ENCODE results near the gene CFHR5.
"Not testable (repeated sequence)": the region's sequence is repeated elsewhere in the genome, so short reads cannot be mapped to it uniquely, and the experiment has no call there.

Gene CFHR5

DNA sequence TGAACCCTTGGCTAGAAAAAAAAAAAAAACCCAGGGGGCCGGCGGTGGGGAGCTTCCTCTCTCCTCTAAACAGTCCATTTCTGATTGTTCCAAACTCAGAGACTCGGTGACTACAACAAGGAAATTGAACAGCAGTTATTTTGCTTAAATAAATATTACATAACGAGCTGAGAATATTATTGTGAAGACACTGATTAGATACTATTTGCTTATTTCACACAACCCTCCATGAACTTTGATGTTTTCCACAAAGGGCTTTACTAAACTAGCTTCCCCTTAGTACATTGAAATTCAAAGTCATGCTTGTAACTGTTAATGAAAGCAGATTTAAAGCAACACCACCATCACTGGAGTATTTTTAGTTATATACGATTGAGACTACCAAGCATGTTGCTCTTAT, at the start of gene CFHR5:
Gene CFHR5 (plus strand): TSS at position 279 of the 400 bp plus-strand sequence. CDS start 109 bp downstream, at position 388.
- no peak for DNase-seq

DNA sequence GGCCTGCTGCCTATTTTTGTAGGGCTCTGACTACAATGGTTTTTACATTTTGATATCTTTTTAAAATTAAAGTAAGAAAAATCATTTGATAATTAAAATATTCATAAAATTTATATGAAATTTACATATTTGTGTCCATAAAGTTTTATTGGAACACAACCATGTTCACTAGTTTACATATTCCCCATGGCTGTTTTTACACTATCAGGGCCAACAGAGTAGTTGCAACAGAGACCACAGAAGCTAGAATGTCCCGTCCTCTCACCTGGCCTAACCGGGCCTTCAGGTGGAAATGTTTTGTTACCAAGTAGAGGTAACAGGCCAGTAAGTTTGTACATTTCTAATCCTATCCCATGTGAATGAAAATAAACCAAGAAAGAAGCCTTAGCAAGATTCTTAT, 44.5 kb upstream of the CFHR5 start:
- not testable (repeated sequence) for DNase-seq

DNA sequence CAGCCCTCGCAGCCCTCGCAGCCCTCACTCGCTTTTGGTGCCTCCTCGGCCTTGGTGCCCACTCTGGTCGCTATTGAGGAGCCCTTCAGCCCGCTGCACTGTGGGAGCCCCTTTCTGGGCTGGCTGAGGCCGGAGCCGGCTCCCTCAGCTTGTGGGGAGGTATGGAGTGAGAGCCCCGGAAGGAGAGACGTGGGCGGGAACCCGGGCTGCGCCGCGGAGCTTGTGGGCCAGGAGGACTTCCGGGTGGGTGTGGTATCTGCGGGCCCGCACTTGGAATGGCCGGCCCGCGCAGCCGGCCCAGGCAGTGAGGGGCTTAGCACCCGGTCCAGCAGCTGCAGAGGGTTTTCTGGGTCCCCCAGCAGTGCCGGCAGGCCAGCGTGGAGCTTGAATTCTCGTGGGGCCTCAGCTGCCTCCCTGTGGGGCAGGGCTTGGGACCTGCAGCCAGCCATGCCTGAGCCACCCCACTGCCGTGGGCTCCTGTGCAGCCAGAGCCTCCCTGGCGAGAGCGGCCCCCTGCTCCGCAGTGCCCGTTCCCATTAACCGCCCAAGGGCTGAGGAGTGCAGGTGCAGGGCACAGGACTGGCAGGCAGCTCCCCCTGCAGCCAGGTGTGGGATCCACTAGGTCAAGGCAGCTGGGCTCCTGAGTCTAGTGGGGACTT, 43.7 kb upstream of the CFHR5 start:
- no peak for DNase-seq

DNA sequence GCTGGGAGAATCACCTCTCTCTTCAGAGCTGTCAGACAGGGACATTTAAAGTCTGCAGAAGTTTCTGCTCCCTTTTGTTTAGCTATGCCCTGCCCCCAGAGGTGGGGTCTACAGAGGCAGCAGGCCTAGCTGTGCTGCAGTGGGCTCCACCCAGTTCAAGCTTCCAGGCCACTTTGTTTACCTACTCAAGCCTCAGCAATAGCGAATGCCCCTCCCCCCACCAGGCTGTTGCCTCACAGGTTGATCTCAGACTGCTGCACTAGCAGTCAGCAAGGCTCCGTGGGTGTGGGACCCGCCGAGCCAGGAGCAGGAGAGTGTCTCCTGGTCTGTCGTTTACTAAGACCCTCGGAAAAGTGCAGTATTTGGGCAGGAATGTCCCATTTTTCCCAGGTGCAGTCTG, 35.9 kb upstream of the CFHR5 start:
- not testable (repeated sequence) for DNase-seq

DNA sequence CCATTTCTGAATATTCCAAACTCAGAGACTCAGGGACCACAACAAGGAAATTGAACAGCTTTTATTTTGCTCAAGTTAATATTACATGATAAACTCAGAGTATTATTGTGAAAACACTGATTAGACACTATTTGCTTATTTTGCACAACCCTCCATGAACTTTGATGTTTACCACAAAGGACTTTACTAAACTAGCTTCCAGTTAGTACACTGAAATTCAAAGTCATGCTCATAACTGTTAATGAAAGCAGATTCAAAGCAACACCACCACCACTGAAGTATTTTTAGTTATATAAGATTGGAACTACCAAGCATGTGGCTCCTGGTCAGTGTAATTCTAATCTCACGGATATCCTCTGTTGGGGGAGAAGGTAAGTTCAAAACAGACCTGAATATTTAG, 33.8 kb upstream of the CFHR5 start, which contains the start of gene CFHR2:
Gene CFHR2 (plus strand): TSS at position 171 of the 400 bp plus-strand sequence. CDS start 143 bp downstream, at position 314.
- not testable (repeated sequence) for DNase-seq

DNA sequence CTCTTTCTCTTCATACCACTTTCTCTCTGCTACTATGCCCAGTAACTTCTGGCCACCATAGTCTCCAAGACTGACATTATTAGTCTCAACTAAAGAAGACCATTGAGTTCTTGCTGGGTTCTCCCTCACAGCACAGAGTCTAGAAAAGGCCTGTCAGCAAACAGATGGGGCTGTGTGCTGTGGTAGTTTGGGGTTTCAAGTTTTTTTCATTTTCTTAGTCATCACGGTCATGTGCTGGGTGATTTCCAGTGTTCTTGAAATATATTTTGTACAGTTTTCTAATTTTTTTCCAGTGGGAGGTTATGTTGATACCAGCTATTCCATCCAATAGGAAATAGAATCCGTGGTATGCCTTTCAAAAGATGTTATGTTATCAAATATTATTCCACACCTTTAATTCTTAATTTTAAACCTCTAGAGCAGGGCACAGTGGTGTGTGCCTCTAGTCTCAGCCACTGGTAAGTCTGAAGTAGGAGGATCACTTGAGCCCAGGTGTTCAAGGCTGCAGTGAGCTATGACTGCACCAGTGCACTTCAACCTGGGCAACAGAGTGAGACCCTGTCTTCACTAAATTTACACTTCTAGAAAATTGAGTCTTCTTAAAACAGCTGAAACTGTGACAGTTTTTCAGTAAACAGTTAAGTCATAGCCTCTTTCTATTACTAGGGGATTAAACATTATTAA, 25.5 kb upstream of the CFHR5 start:
- DNase-seq = no peak

DNA sequence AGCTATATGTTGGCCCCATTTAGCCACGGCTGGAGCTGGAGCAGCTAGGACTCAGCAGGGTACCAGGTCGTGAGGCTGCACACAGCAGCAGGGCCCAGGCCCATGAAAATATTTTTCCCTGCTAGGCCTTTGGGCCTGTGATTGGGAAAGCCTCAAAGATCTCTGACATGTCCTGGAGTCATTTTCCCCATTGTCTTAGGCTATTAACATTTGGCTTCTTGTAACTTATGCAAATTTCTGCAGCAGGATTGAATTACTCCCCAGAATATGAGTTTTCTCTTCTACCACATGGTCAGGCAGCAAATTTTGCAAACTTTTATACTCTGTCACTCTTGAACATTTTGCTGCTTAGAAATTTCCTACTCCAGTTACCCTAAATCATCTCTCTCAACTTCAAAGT, 22.6 kb upstream of the CFHR5 start:
- no peak for DNase-seq

DNA sequence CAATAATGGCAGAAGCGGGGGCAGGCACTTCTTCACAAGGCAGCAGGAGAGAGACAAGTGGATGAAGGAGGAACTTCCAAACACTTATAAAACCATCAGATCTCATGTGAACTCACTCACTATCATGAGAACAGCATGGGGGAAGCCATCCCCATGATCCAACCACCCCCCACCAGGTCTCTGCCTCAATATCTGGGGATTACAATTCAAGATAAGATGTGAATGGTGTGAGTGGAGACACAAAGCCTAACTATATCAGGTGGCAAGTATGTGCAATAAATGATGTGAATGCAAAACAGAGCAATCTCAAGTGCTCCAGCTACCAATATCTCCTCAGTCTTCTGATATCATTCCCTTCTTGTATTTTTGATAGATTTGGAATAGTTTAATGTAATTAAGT, 21.4 kb upstream of the CFHR5 start:
- no peak for DNase-seq

DNA sequence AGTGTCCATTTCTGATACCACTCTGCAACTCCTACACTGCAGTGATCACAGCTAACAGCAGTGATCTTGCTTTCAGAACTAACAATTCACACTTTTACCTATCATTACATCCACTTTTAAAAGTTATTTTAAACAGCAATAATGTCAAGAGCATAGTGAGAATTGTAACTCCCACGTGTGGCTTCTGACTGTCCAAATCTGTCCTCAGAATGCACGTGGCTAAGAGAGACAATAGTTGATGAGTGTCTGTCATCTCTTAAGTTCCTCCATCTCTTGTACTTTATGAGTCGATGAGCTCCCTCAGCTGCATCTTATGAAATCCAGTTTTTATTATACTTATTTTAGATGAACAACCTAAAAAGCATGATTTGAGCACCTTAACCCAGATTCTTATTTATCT, 16.5 kb upstream of the CFHR5 start:
- DNase-seq = no peak

DNA sequence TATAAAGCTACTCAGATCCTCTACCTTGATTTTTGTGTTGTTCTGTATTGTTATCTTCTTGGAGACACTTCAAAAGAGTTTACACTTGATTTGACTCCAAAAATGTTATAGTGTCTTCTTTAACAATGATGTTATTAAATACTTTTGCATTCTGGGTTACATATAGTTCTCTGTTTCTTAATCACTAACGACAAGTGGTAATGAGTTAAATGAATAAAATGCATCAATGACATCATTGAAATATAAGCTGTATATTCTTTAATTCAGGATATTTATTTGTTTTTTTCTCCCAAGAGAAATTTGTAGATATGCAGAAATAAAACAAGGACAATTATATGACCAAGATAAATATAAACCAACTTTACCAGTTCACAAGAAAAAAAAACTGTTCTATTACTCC, 7.2 kb upstream of the CFHR5 start:
- no peak for DNase-seq

DNA sequence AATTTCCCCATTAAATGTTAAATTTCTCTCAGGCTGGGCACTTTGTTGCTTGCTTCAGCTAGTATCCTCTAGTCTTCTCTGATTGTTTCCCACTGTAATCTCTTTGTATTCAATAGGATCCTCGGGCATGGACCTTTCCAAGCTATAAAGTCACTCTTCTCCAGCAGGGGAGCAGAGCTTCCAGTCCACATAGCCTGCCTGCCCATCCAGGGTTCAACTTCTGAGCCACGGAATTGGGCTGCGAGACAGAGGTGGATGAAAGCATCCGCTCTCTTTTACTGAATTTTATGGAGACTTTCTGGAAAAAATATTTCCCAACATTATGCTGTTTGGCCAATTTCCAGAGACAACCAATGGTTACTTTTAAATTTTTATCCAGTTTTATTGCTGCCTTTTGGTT, 1.1 kb upstream of the CFHR5 start:
- no peak for DNase-seq

DNA sequence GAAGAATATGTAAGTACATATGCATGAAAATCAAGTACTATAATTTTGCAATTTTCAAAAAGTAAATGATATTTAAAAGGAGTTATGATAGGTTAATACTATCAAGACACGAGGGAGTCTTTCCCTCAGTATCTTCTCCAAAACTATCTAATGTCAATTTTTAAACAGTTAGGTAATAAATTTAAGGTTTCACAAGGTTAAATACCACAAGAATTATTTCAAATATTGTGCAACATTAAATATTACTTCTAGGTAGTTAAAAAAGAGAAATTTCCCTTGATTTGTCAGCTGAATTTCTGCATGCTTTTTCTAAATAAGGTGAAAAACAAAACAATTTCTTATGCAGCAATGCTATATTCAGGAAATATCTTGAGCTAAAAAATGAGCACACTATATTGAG, 3.5 kb downstream of the CFHR5 start:
- no peak for DNase-seq

DNA sequence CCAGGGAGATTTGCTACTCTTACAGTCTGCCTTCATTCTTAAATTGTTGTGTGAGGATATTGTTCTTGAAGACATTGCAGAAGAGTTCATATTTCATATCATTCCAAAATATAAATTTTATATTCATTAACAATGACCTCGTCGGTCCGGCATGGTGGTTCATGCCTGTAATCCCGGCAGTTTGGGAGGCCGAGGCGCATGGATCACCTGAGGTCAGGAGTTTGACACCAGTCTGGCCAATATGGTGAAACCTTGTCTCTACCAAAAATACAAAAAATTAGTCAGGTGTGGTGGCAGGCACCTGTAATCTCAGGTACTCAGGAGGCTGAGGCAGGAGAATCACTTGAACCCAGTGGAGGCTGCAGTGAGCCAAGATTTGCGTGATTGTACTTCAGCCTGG, 4.9 kb downstream of the CFHR5 start:
- not testable (repeated sequence) for DNase-seq

DNA sequence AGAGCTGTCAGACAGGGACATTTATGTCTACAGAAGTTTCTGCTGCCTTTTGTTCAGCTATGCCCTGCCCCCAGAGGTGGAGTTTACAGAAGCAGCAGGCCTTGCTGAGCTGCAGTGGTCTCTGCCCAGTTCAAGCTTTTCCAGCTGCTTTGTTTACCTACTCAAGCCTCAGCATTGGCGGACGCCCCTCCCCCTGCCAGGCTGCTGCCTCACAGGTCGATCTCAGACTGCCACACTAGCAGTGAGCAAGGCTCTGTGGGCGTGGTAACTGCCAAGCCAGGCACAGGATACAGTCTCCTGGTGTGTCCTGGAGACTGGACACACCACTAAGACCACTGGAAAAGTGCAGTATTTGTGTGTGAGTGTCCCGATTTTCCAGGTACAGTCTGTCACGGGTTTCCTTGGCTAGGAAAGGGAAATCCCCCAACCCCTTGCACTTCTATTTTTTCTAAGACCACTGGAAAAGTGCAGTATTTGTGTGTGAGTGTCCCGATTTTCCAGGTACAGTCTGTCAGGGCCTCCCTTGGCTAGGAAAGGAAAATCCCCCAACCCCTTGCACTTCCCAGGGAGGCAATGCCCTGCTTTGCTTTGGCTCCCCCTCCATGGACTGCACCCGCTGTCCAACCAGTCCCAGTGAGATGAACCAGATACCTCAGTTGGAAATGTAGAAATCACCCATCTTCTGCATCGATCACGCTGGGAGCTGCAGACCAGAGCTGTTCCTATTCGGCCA, 14.7 kb downstream of the CFHR5 start:
- peak; percentile 92 for DNase-seq

DNA sequence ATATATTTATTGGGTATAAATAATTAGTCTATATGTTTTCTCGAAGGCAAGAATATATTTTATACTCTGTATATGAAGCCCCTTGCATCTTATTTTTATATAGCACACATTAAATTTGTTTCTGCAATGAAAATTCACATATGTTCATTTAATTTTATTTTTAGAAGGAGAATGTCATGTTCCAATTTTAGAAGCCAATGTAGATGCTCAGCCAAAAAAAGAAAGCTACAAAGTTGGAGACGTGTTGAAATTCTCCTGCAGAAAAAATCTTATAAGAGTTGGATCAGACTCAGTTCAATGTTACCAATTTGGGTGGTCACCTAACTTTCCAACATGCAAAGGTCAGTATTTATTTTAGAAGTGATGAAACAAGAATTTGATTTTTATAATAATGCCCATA, 16.6 kb downstream of the CFHR5 start:
- no peak for DNase-seq

DNA sequence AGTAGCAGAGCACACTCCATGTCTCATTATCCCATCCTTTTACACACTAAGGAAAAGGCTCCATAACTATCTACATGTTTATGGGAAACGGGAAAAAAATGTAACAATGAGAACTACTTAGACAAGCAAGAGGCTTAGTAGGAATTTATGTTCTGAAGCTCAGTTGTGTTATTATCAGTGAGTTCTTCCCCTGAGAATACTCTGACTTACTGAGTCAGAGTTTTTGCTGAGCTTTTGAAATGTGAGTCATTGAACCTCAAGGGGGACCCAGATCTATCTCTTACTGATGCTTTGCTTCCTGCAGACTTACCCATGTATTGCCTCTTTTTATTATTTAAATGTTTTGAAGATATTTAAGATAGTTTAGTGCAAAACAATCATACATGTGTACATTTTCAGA, 20.1 kb downstream of the CFHR5 start:
- no peak for DNase-seq

DNA sequence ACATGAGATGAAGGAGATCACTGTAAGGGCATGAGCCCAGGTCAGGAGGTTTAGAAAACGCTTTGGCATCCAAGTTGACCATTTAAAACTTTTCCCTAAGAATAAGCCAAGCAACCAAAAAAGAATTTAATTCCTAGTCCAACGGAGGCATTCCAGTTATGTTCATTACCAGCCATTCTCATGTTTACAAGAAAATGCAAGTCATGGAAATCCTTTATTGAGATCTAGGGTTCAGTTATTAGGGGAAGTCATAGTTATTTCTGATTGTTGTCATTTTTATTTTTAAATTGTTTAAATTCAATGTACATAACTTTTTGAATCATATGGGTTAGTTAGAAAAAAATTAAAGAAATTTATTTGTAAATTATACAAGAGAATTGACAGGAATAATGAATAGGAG, 24.5 kb downstream of the CFHR5 start:
- DNase-seq = no peak

DNA sequence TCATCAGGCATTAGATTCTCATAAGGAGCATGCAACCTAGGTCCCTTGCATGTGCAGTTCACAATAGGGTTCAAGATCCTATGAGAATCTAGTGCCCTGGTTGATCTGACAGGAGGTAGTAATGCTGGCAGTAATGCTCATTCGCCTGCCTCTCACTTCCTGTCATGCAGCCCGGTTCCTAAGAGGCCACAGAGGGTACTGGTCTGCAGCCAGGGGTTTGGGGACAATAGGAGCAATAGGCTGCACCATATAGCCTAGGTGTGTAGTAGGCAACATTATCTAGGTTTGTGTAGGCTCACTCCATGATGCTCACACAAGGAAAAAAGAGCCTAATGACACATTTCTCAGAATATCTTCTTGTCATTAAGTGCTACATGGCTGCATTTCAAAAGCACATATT, 25.8 kb downstream of the CFHR5 start:
- no peak for DNase-seq

DNA sequence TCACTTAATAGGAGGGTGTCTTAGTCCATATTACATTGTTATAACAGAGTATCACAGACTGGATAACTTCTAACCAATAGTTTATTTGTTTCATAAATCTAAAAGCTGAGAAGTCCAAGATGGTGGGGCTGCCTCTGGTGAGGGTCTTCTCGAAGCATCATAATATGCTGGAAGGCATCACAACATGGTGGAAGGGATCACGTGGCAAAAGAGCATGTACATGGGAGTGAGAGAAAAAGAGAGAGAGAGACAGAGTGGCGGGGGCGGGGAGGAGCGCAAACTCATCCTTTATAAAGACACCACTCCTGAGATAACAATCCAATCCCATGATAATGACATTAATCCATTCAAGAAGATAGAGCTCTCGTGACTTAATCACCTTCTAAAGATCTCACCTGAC, 31.5 kb downstream of the CFHR5 start:
- DNase-seq = no peak

DNA sequence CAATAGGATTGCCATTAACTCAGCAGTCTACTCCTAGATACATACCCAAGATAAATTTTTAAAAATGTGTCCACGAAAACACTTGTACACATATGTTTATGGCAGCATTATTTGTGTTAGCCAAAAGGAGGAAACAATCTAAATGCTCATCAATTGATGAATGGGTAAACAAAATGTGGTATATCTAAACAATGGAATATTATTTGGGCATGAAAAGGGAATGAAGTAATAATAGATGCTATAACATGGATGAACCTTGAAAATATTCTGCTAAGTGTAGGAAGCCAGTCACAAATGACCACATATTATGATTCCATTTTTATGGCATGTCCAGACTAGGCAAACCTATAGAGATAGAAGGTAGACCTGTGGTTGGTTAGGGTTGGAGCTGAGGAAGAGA, 34.3 kb downstream of the CFHR5 start:
- DNase-seq = no peak

DNA sequence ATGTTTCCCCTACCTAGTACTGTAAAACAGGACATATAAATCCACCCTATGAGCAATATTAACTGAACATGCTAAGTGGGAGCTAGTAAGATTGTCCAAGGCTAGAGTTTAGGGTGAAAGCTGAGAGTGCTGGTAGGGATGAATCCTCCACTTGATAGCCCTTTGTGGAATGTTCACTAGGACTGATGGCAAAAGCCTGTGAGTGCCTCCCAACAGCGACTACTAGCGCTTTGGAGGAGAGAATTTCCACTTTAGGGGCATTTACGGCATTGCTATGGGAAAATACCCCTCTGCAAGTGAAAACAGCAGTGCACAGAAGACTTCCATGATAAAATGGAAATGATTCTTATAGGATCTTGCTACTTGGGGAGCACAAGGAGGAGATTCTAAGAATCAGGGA, 35.9 kb downstream of the CFHR5 start:
- no peak for DNase-seq

DNA sequence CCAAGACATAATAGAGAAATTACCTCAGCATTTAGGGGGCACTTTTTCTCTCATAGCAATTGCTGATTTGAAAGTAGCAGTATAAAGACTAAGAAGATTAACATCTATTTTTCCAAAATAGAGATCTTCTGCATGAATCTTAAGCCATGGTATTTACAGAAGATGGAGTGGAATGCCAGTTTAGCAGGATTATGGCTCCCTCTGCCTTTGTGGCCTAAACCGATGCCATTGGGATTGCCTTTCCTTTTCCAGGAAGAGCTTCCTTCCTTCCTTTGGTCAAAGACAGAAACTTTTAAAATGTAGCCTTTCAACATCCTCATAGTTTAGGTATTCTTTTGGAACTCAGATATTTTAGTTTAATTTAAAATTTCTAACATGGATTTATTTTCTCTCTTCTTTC, 39.4 kb downstream of the CFHR5 start:
- no peak for DNase-seq

DNA sequence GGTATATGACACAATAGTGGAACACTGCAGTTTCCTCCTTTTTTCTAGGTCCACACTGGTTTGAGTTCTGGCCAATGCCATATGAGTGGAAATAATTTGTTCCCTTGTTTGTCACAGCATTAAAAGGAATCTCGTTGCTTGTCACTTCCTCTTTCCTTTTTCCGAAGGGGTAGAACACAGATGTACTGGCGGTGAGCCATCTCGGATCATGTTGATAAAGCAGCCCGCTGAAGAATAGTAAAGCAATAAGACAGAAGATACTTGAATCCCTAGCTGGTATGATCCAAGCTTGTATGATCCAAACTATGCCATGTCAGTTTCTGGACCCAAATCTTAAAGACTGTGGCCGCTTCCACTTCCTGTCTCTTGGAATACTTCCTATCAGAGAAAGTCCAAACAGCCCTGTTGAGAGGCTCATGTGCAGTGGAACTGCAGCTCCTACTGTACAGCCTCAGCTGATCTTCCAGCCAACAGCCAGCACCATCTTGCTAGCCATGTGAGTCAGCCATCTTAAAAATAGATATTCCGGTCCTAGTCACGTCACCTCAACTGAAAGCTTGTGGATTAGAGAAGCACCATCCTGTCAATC, 40.3 kb downstream of the CFHR5 start:
- DNase-seq = no peak

DNA sequence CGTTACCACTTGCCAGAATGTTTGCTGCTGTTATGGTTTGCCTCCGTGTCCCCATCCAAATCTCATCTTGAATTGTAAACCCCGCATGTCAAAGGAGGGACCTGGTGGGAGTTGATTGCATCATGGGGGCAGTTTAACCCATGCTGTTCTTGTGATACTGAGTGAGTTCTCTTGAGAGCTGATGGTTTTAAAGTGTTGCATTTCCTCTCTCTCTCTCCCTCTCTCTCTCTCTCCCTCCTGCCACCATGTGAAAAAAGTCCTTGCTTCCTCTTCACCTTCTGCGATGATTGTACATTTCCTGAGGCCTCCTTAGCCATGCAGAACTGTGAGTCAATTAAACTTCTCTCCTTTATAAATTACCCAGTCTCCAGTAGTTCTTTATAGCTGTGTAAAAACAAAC, 44.4 kb downstream of the CFHR5 start:
- DNase-seq = no peak

Data from NCI-H510A (cell line).